ENCODE measurements around the gene GPR15LG. TPM values are rescaled to one million over a fixed set of nuclear protein-coding genes. Genes with fewer than 3 reads are reported as not detected.

Gene GPR15LG
- total RNA-seq, 2 experiments from 2014 or later: not detected

DNA sequence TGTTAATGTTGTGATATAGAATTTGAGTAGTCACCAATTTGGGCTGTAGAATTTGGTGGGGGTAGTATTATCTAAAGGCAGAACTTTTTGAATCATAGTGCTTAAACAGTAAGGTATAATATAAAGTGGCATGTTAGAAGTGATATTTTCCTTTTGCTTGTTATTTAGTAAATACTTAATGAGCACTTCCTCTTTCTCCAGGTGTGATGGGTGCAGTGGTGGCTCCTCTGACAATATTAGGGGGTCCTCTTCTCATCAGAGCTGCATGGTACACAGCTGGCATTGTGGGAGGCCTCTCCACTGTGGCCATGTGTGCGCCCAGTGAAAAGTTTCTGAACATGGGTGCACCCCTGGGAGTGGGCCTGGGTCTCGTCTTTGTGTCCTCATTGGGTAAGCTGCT lies 23.7 kb upstream of the GPR15LG start:
- no peaks in the 10 kb centered on the region for H3K4me1 ChIP-seq (ENCODE audit: insufficient read depth, low read length, poor library complexity, severe bottlenecking)
- H3K36me3 ChIP-seq (ENCODE audit: insufficient read depth, low read length): peaks cover 94% of the 10 kb centered on the region
- H3K4me3 ChIP-seq (ENCODE audit: low read depth, low read length, poor library complexity, severe bottlenecking): no peak overlapping the region
- H3K27ac ChIP-seq (ENCODE audit: low read depth, low read length, poor library complexity, severe bottlenecking): no peak overlapping the region
- no peak overlapping the region for H2AFZ ChIP-seq (ENCODE audit: low read length)
- H3K4me2 ChIP-seq (ENCODE audit: low read length): no peak overlapping the region
- H3K79me2 ChIP-seq (ENCODE audit: insufficient read depth, low read depth, low read length): no peaks in the 10 kb centered on the region
- H3K9me3 ChIP-seq (ENCODE audit: low read length): no peaks in the 10 kb centered on the region
- 0 out of 2 replicates have a peak, but pooled peaks cover 5% of the 10 kb centered on the region for H4K20me1 ChIP-seq (ENCODE audit: insufficient read depth, low read length)
- TF ChIP-seq, protein P1, sequence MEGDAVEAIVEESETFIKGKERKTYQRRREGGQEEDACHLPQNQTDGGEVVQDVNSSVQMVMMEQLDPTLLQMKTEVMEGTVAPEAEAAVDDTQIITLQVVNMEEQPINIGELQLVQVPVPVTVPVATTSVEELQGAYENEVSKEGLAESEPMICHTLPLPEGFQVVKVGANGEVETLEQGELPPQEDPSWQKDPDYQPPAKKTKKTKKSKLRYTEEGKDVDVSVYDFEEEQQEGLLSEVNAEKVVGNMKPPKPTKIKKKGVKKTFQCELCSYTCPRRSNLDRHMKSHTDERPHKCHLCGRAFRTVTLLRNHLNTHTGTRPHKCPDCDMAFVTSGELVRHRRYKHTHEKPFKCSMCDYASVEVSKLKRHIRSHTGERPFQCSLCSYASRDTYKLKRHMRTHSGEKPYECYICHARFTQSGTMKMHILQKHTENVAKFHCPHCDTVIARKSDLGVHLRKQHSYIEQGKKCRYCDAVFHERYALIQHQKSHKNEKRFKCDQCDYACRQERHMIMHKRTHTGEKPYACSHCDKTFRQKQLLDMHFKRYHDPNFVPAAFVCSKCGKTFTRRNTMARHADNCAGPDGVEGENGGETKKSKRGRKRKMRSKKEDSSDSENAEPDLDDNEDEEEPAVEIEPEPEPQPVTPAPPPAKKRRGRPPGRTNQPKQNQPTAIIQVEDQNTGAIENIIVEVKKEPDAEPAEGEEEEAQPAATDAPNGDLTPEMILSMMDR (conservative IDR thresholded peaks at IDR 0.05; ENCODE audit: low read length): no peak
- TF ChIP-seq EZH2phosphoT487 (IDR thresholded peaks at IDR 0.05; ENCODE audit: borderline replicate concordance, low read depth, low read length): no peak
- no peaks in the 10 kb centered on the region for H3K9me2 ChIP-seq (ENCODE audit: insufficient read depth, low read length)
- ChIA-PET POLR2A (interaction anchor here (0.8 to 1.1 kb wide), 3 partner anchors 9 to 59 kb away, joined by 3 to 6 read pairs (median 6); no protein-coding TSS in a partner anchor), CTCF (ENCODE audit: unreplicated experiment) (interaction anchor here (1.7 kb wide), 1 partner anchor 9 kb away, joined by 5 read pairs; no protein-coding TSS in a partner anchor)
- no peak for DNase-seq (ENCODE audit: low spot score)
- intact Hi-C loops (cut with micrococcal nuclease; ENCODE audit: unreplicated experiment): no loop called here
- no TSS peak for BruUV-seq (replicated peaks)

DNA sequence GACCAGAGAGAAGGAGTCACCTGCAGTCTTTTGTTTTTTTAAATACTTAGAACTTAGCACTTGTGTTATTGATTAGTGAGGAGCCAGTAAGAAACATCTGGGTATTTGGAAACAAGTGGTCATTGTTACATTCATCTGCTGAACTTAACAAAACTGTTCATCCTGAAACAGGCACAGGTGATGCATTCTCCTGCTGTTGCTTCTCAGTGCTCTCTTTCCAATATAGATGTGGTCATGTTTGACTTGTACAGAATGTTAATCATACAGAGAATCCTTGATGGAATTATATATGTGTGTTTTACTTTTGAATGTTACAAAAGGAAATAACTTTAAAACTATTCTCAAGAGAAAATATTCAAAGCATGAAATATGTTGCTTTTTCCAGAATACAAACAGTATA lies 20.8 kb upstream of the GPR15LG start:
- Histone ChIP-seq H4K20me1 (ENCODE audit: insufficient read depth, low read length) (no peaks in the 10 kb centered on the region), H3K27ac (ENCODE audit: low read depth, low read length, poor library complexity, severe bottlenecking) (no peak overlapping the region), H3K4me3 (ENCODE audit: low read depth, low read length, poor library complexity, severe bottlenecking) (no peak overlapping the region), H3K79me2 (ENCODE audit: insufficient read depth, low read depth, low read length) (no peaks in the 10 kb centered on the region), H2AFZ (ENCODE audit: low read length) (no peak overlapping the region), H3K9me2 (ENCODE audit: insufficient read depth, low read length) (no peaks in the 10 kb centered on the region), H3K4me1 (ENCODE audit: insufficient read depth, low read length, poor library complexity, severe bottlenecking) (no peaks in the 10 kb centered on the region), H3K9me3 (ENCODE audit: low read length) (no peaks in the 10 kb centered on the region), H3K36me3 (ENCODE audit: insufficient read depth, low read length) (peaks cover 77% of the 10 kb centered on the region), H3K4me2 (ENCODE audit: low read length) (no peak overlapping the region)
- intact Hi-C loops (cut with micrococcal nuclease; ENCODE audit: unreplicated experiment): no loop called here
- no TSS peak for BruUV-seq (replicated peaks)
- TF ChIP-seq EZH2phosphoT487 (IDR thresholded peaks at IDR 0.05; ENCODE audit: borderline replicate concordance, low read depth, low read length): no peak
- TF ChIP-seq, protein P1 (conservative IDR thresholded peaks at IDR 0.05; ENCODE audit: low read length): no peak
- POLR2A ChIA-PET: interaction anchor here (1.4 kb wide), 1 partner anchor 14 kb away, joined by 4 read pairs; no protein-coding TSS in a partner anchor
- no peak for DNase-seq (ENCODE audit: low spot score)
- CTCF ChIA-PET (ENCODE audit: unreplicated experiment): no interaction called here

DNA sequence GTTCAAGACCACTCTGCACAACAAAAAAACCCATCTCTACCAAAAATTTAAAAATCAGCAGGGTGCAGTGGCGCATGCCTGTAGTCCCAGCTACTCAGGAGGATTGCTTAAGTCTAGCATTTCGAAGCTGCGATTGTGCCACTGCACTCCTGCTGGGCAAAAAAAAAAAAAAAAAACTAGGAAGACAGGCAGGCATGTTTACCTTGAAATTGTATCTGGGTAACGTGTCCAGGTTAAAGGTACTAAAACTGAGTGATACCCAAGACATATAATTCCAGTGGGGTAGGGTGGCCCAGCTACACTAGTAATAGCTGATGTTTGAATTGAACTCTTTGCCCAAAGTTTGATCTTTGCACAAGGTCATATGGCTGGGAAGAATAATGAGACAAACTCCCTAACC lies 18.1 kb upstream of the GPR15LG start:
- ChIA-PET CTCF (ENCODE audit: unreplicated experiment) (no interaction called here), POLR2A (no interaction called here)
- H3K4me3 ChIP-seq (ENCODE audit: low read depth, low read length, poor library complexity, severe bottlenecking): no peak overlapping the region
- BruUV-seq (replicated peaks): no TSS peak
- no peak overlapping the region for H3K27ac ChIP-seq (ENCODE audit: low read depth, low read length, poor library complexity, severe bottlenecking)
- intact Hi-C loops (cut with micrococcal nuclease; ENCODE audit: unreplicated experiment): no loop called here
- H3K4me1 ChIP-seq (ENCODE audit: insufficient read depth, low read length, poor library complexity, severe bottlenecking): no peaks in the 10 kb centered on the region
- H3K79me2 ChIP-seq (ENCODE audit: insufficient read depth, low read depth, low read length): no peaks in the 10 kb centered on the region
- no peak for TF ChIP-seq EZH2phosphoT487 (IDR thresholded peaks at IDR 0.05; ENCODE audit: borderline replicate concordance, low read depth, low read length)
- TF ChIP-seq, protein P1 (conservative IDR thresholded peaks at IDR 0.05; ENCODE audit: low read length): no peak
- H3K9me2 ChIP-seq (ENCODE audit: insufficient read depth, low read length): no peaks in the 10 kb centered on the region
- H3K4me2 ChIP-seq (ENCODE audit: low read length): no peak overlapping the region
- H2AFZ ChIP-seq (ENCODE audit: low read length): no peak overlapping the region
- peaks cover 52% of the 10 kb centered on the region for H3K36me3 ChIP-seq (ENCODE audit: insufficient read depth, low read length)
- no peaks in the 10 kb centered on the region for H3K9me3 ChIP-seq (ENCODE audit: low read length)
- no peak for DNase-seq (ENCODE audit: low spot score)
- no peaks in the 10 kb centered on the region for H4K20me1 ChIP-seq (ENCODE audit: insufficient read depth, low read length)
